Esophagus squamous epithelium (tissue), 4 donors: ENCODE data around the gene TCERG1L.

Experiments
- POLR2A ChIP-seq, 4 donors: fragments of 450-650 bp; IDR thresholded peaks; one replicate each; pipeline ENCODE4 v1.6.1; 2017; ENCODE audit warnings: antibody characterized with exemption in 4 of 4, mild to moderate bottlenecking in 4 of 4, moderate library complexity in 3 of 4
- TF ChIP-seq, protein P1 (sequence below), 6 experiments: fragments of 450-650 bp in 4 of 6; fragments of 200-600 bp in 2 of 6; sonication (generic) in 2 of 6; IDR thresholded peaks; one replicate each; pipeline ENCODE4 v1.5.1; 2016 to 2019; ENCODE audit warnings: antibody characterized with exemption in 6 of 6, mild to moderate bottlenecking in 4 of 6, moderate library complexity in 4 of 6

DNA sequence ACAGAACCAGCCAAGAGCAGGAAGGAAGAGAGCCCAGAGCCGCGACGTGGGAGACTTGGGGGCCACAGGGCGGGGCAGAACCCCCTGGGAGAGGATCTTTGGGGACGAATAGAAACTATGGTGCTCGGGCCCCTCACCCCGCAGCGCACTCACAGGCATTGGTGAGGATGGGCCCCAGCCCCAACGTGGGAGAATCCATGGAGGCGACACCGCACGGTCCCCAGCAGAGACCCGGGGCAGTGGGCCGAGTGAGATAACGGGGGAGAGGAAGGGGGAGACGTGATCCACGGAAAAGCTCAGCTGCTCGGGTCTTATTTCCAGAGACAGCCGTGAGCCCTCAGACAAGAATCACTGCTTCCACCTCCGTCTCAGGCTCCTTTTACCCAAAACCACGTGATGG lies 222.4 kb downstream of the TCERG1L start:
- TF ChIP-seq POLR2A (IDR thresholded peaks at IDR 0.05), result no peak
- TF ChIP-seq, protein P1, sequence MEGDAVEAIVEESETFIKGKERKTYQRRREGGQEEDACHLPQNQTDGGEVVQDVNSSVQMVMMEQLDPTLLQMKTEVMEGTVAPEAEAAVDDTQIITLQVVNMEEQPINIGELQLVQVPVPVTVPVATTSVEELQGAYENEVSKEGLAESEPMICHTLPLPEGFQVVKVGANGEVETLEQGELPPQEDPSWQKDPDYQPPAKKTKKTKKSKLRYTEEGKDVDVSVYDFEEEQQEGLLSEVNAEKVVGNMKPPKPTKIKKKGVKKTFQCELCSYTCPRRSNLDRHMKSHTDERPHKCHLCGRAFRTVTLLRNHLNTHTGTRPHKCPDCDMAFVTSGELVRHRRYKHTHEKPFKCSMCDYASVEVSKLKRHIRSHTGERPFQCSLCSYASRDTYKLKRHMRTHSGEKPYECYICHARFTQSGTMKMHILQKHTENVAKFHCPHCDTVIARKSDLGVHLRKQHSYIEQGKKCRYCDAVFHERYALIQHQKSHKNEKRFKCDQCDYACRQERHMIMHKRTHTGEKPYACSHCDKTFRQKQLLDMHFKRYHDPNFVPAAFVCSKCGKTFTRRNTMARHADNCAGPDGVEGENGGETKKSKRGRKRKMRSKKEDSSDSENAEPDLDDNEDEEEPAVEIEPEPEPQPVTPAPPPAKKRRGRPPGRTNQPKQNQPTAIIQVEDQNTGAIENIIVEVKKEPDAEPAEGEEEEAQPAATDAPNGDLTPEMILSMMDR (IDR thresholded peaks at IDR 0.05), result no peak
